K562 (cell line): ENCODE data around the gene C7orf25. TPM values are rescaled to one million over a fixed set of nuclear protein-coding genes. Genes with fewer than 3 reads are reported as not detected.

Experiments used
- ATAC-seq: fragments of 200-7000 bp; cut with Tn5 transposase; 3 replicates; pipeline ENCODE4 v1.9.1; 2020; ENCODE audit warnings: moderate library complexity
- BruUV-seq: library from RNA; stranded (reverse); fragments of 400-500 nt; replicated peaks from 2 replicates; lab custom pipeline; 2021; lab: Mats Ljungman, UMichigan
- CTCF ChIA-PET: fragments of 300-600 bp; formaldehyde crosslinking; extraction: SDS; loops from one replicate; lab custom pipeline; 2021; ENCODE audit warnings: low intra/inter-chr PET ratio; lab: Yijun Ruan, JAX
- POLR2A ChIA-PET: fragments of 300-600, 350-650 bp; sonication (Branson Sonifier 250); formaldehyde crosslinking; extraction: SDS; loops from one replicate; lab custom pipeline; 2021; ENCODE audit warnings: antibody characterized with exemption, inconsistent platforms; lab: Yijun Ruan, JAX
- DNase-seq, 4 experiments: peaks; one replicate each; pipeline versions ENCODE4 v3.0.0 to v3.0.0-alpha.2; 2011 to 2018; ENCODE audit warnings: low spot score in 3 of 4, mixed read lengths in 3 of 4; ENCODE audit errors: extremely low read depth in 1 of 4
- FAIRE-seq: peaks from 2 replicates; lab custom pipeline; 2011; peaks lifted over from hg19 to GRCh38; lab: Jason Lieb, UNC
- H2AFZ ChIP-seq: 2 replicates; pipeline ENCODE4 v1.6.0; 2011; ENCODE audit warnings: low read depth, low read length, control low read depth, inconsistent platforms
- H3K27ac ChIP-seq: fragments of 200-600 bp; 3 replicates; pipeline ENCODE4 v1.8.0; 2011; ENCODE audit warnings: low read depth, mild to moderate bottlenecking, control low read depth, inconsistent platforms, low read length, moderate library complexity, mixed read lengths; ENCODE audit errors: extremely low read depth
- H3K27me3 ChIP-seq, 2 experiments: fragments of 300-600 bp in 1 of 2; 2 replicates in 1 of 2; 3 replicates in 1 of 2; pipeline versions ENCODE4 v1.6.0 to v1.8.0; 2011; ENCODE audit warnings: inconsistent platforms in 2 of 2, low read length in 2 of 2, mild to moderate bottlenecking in 1 of 2, mixed read lengths in 1 of 2, moderate library complexity in 1 of 2; ENCODE audit not compliant: control insufficient read depth in 2 of 2, insufficient read depth in 2 of 2
- H3K36me3 ChIP-seq: fragments of 300-600 bp; 3 replicates; pipeline ENCODE4 v1.8.0; 2011; ENCODE audit warnings: mild to moderate bottlenecking, low read length, inconsistent platforms; ENCODE audit not compliant: control insufficient read depth, insufficient read depth
- H3K4me1 ChIP-seq, 2 experiments: fragments of 200-600 bp in 1 of 2; replicated peaks in 1 of 2; 2 replicates in 1 of 2; 3 replicates in 1 of 2; pipeline versions ENCODE4 v1.5.1 to v1.8.0; 2011; ENCODE audit warnings: inconsistent platforms in 2 of 2, low read length in 2 of 2, mild to moderate bottlenecking in 1 of 2, mixed read lengths in 1 of 2, moderate library complexity in 1 of 2; ENCODE audit not compliant: control insufficient read depth in 2 of 2, insufficient read depth in 2 of 2
- H3K4me2 ChIP-seq: 2 replicates; pipeline ENCODE4 v1.6.1; 2011; ENCODE audit warnings: low read length, control low read depth, inconsistent platforms, mixed read lengths; ENCODE audit not compliant: insufficient read depth
- H3K4me3 ChIP-seq: fragments of 200-600 bp; sonication (generic), shearing (Covaris generic); 2 replicates; pipeline ENCODE4 v1.5.1; 2016; ENCODE audit warnings: control low read depth, inconsistent platforms
- H3K79me2 ChIP-seq: fragments of 200-600 bp; 3 replicates; pipeline ENCODE4 v1.8.0; 2011; ENCODE audit warnings: low read length, inconsistent platforms; ENCODE audit not compliant: control insufficient read depth, insufficient read depth
- H3K9ac ChIP-seq, 2 experiments: 2 replicates each; pipeline versions ENCODE4 v1.6.0 to v1.6.1; 2011; ENCODE audit warnings: low read depth in 2 of 2, low read length in 2 of 2, control low read depth in 1 of 2, inconsistent platforms in 1 of 2, mild to moderate bottlenecking in 1 of 2, mixed read lengths in 1 of 2; ENCODE audit not compliant: insufficient read depth in 1 of 2
- H3K9me1 ChIP-seq: one replicate; pipeline ENCODE4 v1.6.0; 2011; ENCODE audit warnings: inconsistent platforms, mild to moderate bottlenecking, low read length, moderate library complexity; ENCODE audit not compliant: control insufficient read depth, insufficient read depth
- H3K9me3 ChIP-seq: replicated peaks from 2 replicates; pipeline ENCODE4 v1.5.1; 2011; ENCODE audit warnings: low read depth, low read length, inconsistent platforms; ENCODE audit not compliant: control insufficient read depth, insufficient read depth
- H4K20me1 ChIP-seq: replicated peaks from 2 replicates; pipeline ENCODE4 v1.6.1; 2011; ENCODE audit warnings: low read length, inconsistent platforms, mixed read lengths; ENCODE audit not compliant: control insufficient read depth, insufficient read depth
- ATF3 ChIP-seq, 2 experiments: fragments of 450-650 bp in 1 of 2; sonication (generic) in 1 of 2; formaldehyde crosslinking in 1 of 2; IDR thresholded peaks in 1 of 2; conservative IDR thresholded peaks in 1 of 2; 2 replicates each; pipeline versions ENCODE4 v1.6.1 to v1.8.1; 2016 to 2023; ENCODE audit warnings: mild to moderate bottlenecking in 2 of 2, moderate library complexity in 2 of 2, inconsistent platforms in 1 of 2, missing genetic modification reagents in 1 of 2
- CREM ChIP-seq: IDR thresholded peaks from 2 replicates; pipeline ENCODE4 v1.6.1; 2014; ENCODE audit warnings: antibody characterized with exemption, low read depth
- ELF2 ChIP-seq: fragments of 250-450 bp; sonication (Bioruptor Pico); IDR thresholded peaks from 2 replicates; pipeline ENCODE4 v1.5.0; 2021; ENCODE audit warnings: mild to moderate bottlenecking
- ILK ChIP-seq: fragments of 450-650 bp; IDR thresholded peaks from 2 replicates; pipeline ENCODE4 v1.6.1; 2016; ENCODE audit warnings: missing genetic modification characterization, low read depth, mild to moderate bottlenecking, missing compliant biosample characterization, moderate library complexity, borderline replicate concordance
- MAZ ChIP-seq, 2 experiments: fragments of 450-650 bp in 1 of 2; sonication (generic) in 1 of 2; formaldehyde crosslinking; IDR thresholded peaks in 1 of 2; conservative IDR thresholded peaks in 1 of 2; 2 replicates each; pipeline versions ENCODE4 v1.4.0 to v1.5.0; 2020; ENCODE audit warnings: mild to moderate bottlenecking in 1 of 2, missing genetic modification reagents in 1 of 2
- MCM5 ChIP-seq: fragments of 450-650 bp; IDR thresholded peaks from 2 replicates; pipeline ENCODE4 v1.6.1; 2016; ENCODE audit warnings: low read depth
- MED1 ChIP-seq: sonication (generic); formaldehyde crosslinking; IDR thresholded peaks from 2 replicates; pipeline ENCODE4 v1.8.1; 2023; ENCODE audit warnings: missing genetic modification reagents, borderline replicate concordance
- RBM15 ChIP-seq: fragments of 200-400 bp; formaldehyde crosslinking; IDR thresholded peaks from 2 replicates; pipeline ENCODE4 v1.6.1; 2018; ENCODE audit warnings: mild to moderate bottlenecking, low read length, moderate library complexity; ENCODE audit not compliant: insufficient read depth
- RBM34 ChIP-seq: fragments of 200-400 bp; formaldehyde crosslinking; IDR thresholded peaks from 2 replicates; pipeline ENCODE4 v1.6.1; 2018; ENCODE audit warnings: low read length, borderline replicate concordance; ENCODE audit not compliant: insufficient read depth
- STAT5A ChIP-seq: IDR thresholded peaks from 2 replicates; pipeline ENCODE4 v1.6.1; 2012; ENCODE audit warnings: low read length, inconsistent platforms, borderline replicate concordance
- TAF1 ChIP-seq: IDR thresholded peaks from 2 replicates; pipeline ENCODE4 v1.6.1; 2011; ENCODE audit warnings: mild to moderate bottlenecking, low read length, moderate library complexity; ENCODE audit not compliant: insufficient read depth, control insufficient read depth, severe bottlenecking; ENCODE audit errors: extremely low read depth
- ZC3H4 ChIP-seq: sonication (generic); formaldehyde crosslinking; IDR thresholded peaks from 2 replicates; pipeline ENCODE4 v1.9.0; 2021; ENCODE audit warnings: missing genetic modification reagents, borderline replicate concordance
- ZFPM2 ChIP-seq: fragments of 250-450 bp; sonication (Bioruptor Pico); IDR thresholded peaks from 2 replicates; pipeline ENCODE4 v1.5.1; 2022; ENCODE audit warnings: mild to moderate bottlenecking
- ZKSCAN1 ChIP-seq: fragments of 150-350 bp; IDR thresholded peaks from 2 replicates; pipeline ENCODE4 v1.6.1; 2016; ENCODE audit warnings: low read depth, low read length
- WGBS: fragments of 100-300 bp; shearing (Covaris generic); methylation state at CpG from one replicate; pipeline ENCODE4 v1.1.6; 2016; ENCODE audit warnings: low coverage, mixed read lengths; ENCODE audit not compliant: insufficient coverage; ENCODE audit errors: missing lambda C conversion rate; 5-methylcytosine and 5-hydroxymethylcytosine counted together
- in situ Hi-C: fragments of 300-500 bp; cut with MboI; formaldehyde crosslinking; loops from 4 replicates; pipeline ENCODE4 v1.15.0; 2018; ENCODE audit warnings: inconsistent platforms, mixed read lengths
- intact Hi-C: fragments of 100-400 bp; cut with micrococcal nuclease; formaldehyde crosslinking; loops from 2 replicates; pipeline ENCODE4 v1.14.2; 2022
- polyA plus RNA-seq, 8 experiments: library from polyadenylated mRNA; depleted of rRNA in 4 of 8; stranded (reverse) in 5 of 8; unstranded in 3 of 8; fragments of >200 nt; fragmentation: Nextera tagmentation in 2 of 8; fragmentation: Illumina TruSeq in 1 of 8; extraction: Ambion mirVana in 2 of 8; extraction: Trizol in 1 of 8; gene quantifications; 2 replicates each; pipeline versions ENCODE4 v1.2.1 to v1.2.3, GENCODE V29; 2011 to 2014; ENCODE audit warnings: inconsistent platforms in 1 of 8, missing spikeins in 1 of 8
- total RNA-seq, 7 experiments: library from RNA; depleted of rRNA in 6 of 7; stranded (reverse); fragments of >200 nt in 6 of 7; fragmentation: Illumina TruSeq in 2 of 7; extraction: Trizol in 2 of 7; gene quantifications; 2 replicates each; pipeline versions ENCODE4 v1.2.1 to v1.2.3, GENCODE V29; 2011 to 2021; ENCODE audit warnings: low replicate concordance in 1 of 7

The C7orf25 gene
- total and polyA plus RNA-seq, 9 of the 15 experiments (the other 6 are each of a cell fraction or from before 2014, with no cell fraction given) = 1.2 to 4.7 (median 1.9) TPM

- WGBS = 9% methylated on average over 2 of the region's 2 CpGs
- in situ Hi-C loops = no loop called here
- no peak overlapping the region for H3K4me2 ChIP-seq
- H3K4me3 ChIP-seq = no peak overlapping the region
- DNase-seq (no peak), ATAC-seq (no peak), FAIRE-seq (no peak)
- no peak overlapping the region for H2AFZ ChIP-seq
- H3K9ac ChIP-seq = no peak overlapping the region
- TF ChIP-seq RBM34 = no peak
- no peak for TF ChIP-seq MCM5
- TF ChIP-seq CREM = no peak
- TF ChIP-seq ATF3 (IDR thresholded peaks at IDR 0.05) = no peak
- TF ChIP-seq ATF3 (CRISPR knock-in tag; conservative IDR thresholded peaks at IDR 0.05) = no peak
- no peak for TF ChIP-seq ZC3H4
- no peak for TF ChIP-seq ILK (tag)
- no peak for TF ChIP-seq STAT5A
- no peak for TF ChIP-seq TAF1
- TF ChIP-seq MED1 = no peak
- TF ChIP-seq ZKSCAN1 = no peak
- no peak for TF ChIP-seq RBM15
- TF ChIP-seq ZFPM2 (CRISPR knock-in tag) = no peak
- no peak for TF ChIP-seq ELF2
- TF ChIP-seq MAZ (CRISPR knock-in tag; conservative IDR thresholded peaks at IDR 0.05 in 1 of 2, IDR thresholded peaks at IDR 0.05 in 1 of 2) = no peak
- BruUV-seq = no TSS peak
- H3K27ac ChIP-seq = no peak overlapping the region
- H3K4me1 ChIP-seq = peaks cover 0 to 12% of the 10 kb centered on the region in 2 experiments; a peak in 2 of 5 replicates
- H3K9me3 ChIP-seq = peaks cover 10% of the 10 kb centered on the region
- no peaks in the 10 kb centered on the region for H3K27me3 ChIP-seq
- H3K9me1 ChIP-seq = no peaks in the 10 kb centered on the region
- ChIA-PET POLR2A (interaction anchor here (1.1 kb wide), 1 partner anchor 10 kb away, joined by 3 read pairs; no protein-coding TSS in a partner anchor), CTCF (no interaction called here)
- H3K36me3 ChIP-seq = no peaks in the 10 kb centered on the region
- intact Hi-C loops = no loop called here
- H3K79me2 ChIP-seq = no peaks in the 10 kb centered on the region
- H4K20me1 ChIP-seq = no peaks in the 10 kb centered on the region
Measured at GRCh38 chr7:42960762-42961161, 48.9 kb upstream of the C7orf25 start.
